ENCODE results near the gene ACTRT2.

The ACTRT2 gene

DNA sequence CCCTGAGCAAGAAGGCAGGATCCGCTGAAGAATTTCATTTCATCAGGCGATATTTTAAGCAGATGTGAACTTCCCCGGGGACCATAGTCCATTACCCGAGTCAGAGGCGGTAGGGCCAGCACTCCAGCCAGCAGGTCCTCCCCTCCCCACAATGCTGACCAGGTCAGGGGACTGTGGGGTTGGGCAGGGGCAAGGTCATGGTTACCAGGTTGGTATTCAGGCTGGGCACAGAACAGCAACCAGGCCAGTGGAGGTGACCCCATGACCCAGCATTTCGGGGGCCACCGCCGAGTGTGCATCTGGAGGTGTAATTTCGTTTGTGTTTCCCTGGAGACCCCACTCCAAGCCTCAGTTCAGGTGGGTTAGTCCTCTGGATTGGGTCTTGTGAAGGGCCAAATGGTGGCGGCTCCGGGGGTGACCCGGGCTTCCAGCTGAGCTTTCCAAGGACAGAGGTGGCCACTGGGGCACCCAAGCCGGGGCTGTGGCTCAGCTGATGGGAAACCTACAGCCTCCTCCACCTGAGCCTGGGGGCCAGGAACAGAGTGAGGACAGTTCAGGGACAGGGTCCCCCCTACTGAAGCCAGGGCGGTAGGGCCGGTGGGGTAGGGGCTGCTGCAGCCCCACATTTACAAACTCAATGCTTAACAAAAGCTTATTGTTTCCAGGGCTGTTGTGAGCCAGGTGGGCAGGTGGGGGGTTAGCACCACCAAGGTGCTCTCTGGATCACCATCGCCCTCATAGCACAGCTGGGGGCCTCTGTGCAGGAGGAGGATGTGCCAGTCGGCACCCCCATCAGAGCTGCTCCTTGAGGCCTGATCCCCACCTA is 50.5 kb downstream of the ACTRT2 start:
- DNase-seq: no peak
